Activated T-cell treated with anti-CD3 and anti-CD28 coated beads for 1 hour (primary cell): ENCODE measurements around the gene CCKAR.

Source experiments
- DNase-seq: peaks from one replicate; pipeline ENCODE4 v3.0.0-alpha.2; 2020; ENCODE audit warnings: low read depth

The CCKAR gene

GRCh38 chr4:26459054-26459755 is 31.1 kb downstream of the CCKAR start:
- no peak for DNase-seq

- DNase-seq, result no peak
Measured at GRCh38 chr4:26458157-26458561, 32.1 kb downstream of the CCKAR start.

- DNase-seq, result no peak
Measured at GRCh38 chr4:26457412-26457811, 32.9 kb downstream of the CCKAR start.

- DNase-seq, result no peak
Measured at GRCh38 chr4:26455571-26455970, 34.7 kb downstream of the CCKAR start.

- DNase-seq, result no peak
Measured at GRCh38 chr4:26454961-26455360, 35.3 kb downstream of the CCKAR start.

- DNase-seq, result no peak
Measured at GRCh38 chr4:26452565-26453531, 37.4 kb downstream of the CCKAR start.

GRCh38 chr4:26451597-26451996 is 38.7 kb downstream of the CCKAR start:
- no peak for DNase-seq

- DNase-seq, result no peak
Measured at GRCh38 chr4:26450418-26450817, 39.9 kb downstream of the CCKAR start.

- DNase-seq, result no peak
Measured at GRCh38 chr4:26447378-26447777, 42.9 kb downstream of the CCKAR start.

GRCh38 chr4:26441771-26442170 is 48.5 kb downstream of the CCKAR start:
- DNase-seq, result no peak

GRCh38 chr4:26441102-26441501 is 49.2 kb downstream of the CCKAR start:
- no peak for DNase-seq

GRCh38 chr4:26434030-26434639 is 56.1 kb downstream of the CCKAR start:
- no peak for DNase-seq

- DNase-seq, result no peak
Measured at GRCh38 chr4:26433556-26433955, 56.7 kb downstream of the CCKAR start.

GRCh38 chr4:26432419-26432818 is 57.9 kb downstream of the CCKAR start:
- DNase-seq, result no peak

GRCh38 chr4:26431461-26432180 is 58.7 kb downstream of the CCKAR start:
- DNase-seq, result no peak
